Panc1 (cell line): ENCODE data around the gene RGS3. TPM values are rescaled to one million over a fixed set of nuclear protein-coding genes. Genes with fewer than 3 reads are reported as not detected.

Experiments
- ATAC-seq: fragments of 200-7000 bp; cut with Tn5 transposase; 2 replicates; pipeline ENCODE4 v1.9.1; 2020; ENCODE audit warnings: mild to moderate bottlenecking, moderate library complexity
- BruUV-seq: library from RNA; stranded (reverse); fragments of 400-500 nt; replicated peaks from 2 replicates; lab custom pipeline; 2021; lab: Mats Ljungman, UMichigan
- CTCF ChIA-PET: fragments of 300-600 bp; sonication (Branson Sonifier 250); formaldehyde crosslinking; loops from one replicate; lab custom pipeline; 2022; ENCODE audit warnings: antibody characterized with exemption; lab: Charles Lee
- POLR2A ChIA-PET: fragments of 300-600 bp; sonication (Branson Sonifier 250); formaldehyde crosslinking; loops from one replicate; lab custom pipeline; 2022; ENCODE audit warnings: antibody characterized with exemption; lab: Charles Lee
- DNase-seq: peaks from one replicate; pipeline ENCODE4 v3.0.0-alpha.2; 2010; ENCODE audit warnings: low read depth, low spot score
- H3K27ac ChIP-seq: 2 replicates; pipeline ENCODE4 v1.5.1; 2011; ENCODE audit warnings: mild to moderate bottlenecking, low read length, inconsistent platforms
- H3K27me3 ChIP-seq: fragments of 200-500 bp; sonication (Bioruptor generic); 2 replicates; pipeline ENCODE4 v1.6.0; 2014; ENCODE audit warnings: low read length, inconsistent platforms; ENCODE audit not compliant: control insufficient read depth, insufficient read depth
- H3K36me3 ChIP-seq: fragments of 200-500 bp; sonication (Bioruptor generic); 2 replicates; pipeline ENCODE4 v1.5.1; 2014; ENCODE audit warnings: inconsistent platforms, mild to moderate bottlenecking, low read length, moderate library complexity; ENCODE audit not compliant: control insufficient read depth, insufficient read depth
- H3K4me1 ChIP-seq: 2 replicates; pipeline ENCODE4 v1.5.1; 2011; ENCODE audit warnings: inconsistent platforms, mild to moderate bottlenecking, low read length, moderate library complexity; ENCODE audit not compliant: control insufficient read depth, insufficient read depth
- H3K4me3 ChIP-seq, 2 experiments: 2 replicates each; pipeline ENCODE4 v1.5.1; 2011 to 2012; ENCODE audit warnings: low read depth in 2 of 2, low read length in 2 of 2, mild to moderate bottlenecking in 2 of 2, inconsistent platforms in 1 of 2, moderate library complexity in 1 of 2
- H3K9me3 ChIP-seq: fragments of 200-500 bp; sonication (Bioruptor generic); 2 replicates; pipeline ENCODE4 v1.5.1; 2014; ENCODE audit warnings: low read depth, mild to moderate bottlenecking, inconsistent platforms, low read length, moderate library complexity; ENCODE audit not compliant: control insufficient read depth, insufficient read depth
- CTCF ChIP-seq: fragments of 450-650 bp; IDR thresholded peaks from 2 replicates; pipeline ENCODE4 v1.5.1; 2017; ENCODE audit warnings: mild to moderate bottlenecking
- POLR2AphosphoS5 ChIP-seq: IDR thresholded peaks from 2 replicates; pipeline ENCODE4 v1.6.1; 2012; ENCODE audit warnings: mild to moderate bottlenecking, low read depth, low read length, moderate library complexity
- REST ChIP-seq, 2 experiments: IDR thresholded peaks; 2 replicates each; pipeline ENCODE4 v1.6.1; 2011 to 2012; ENCODE audit warnings: low read depth in 2 of 2, control low read depth in 1 of 2, low read length in 1 of 2, mild to moderate bottlenecking in 1 of 2, moderate library complexity in 1 of 2; ENCODE audit not compliant: insufficient read depth in 1 of 2
- SIN3A ChIP-seq: IDR thresholded peaks from 2 replicates; pipeline ENCODE4 v1.6.1; 2012; ENCODE audit warnings: low read depth, mild to moderate bottlenecking, low read length, moderate library complexity, borderline replicate concordance; ENCODE audit not compliant: insufficient read depth
- TCF7L2 ChIP-seq: IDR thresholded peaks from 2 replicates; pipeline ENCODE4 v1.6.1; 2011; ENCODE audit warnings: mild to moderate bottlenecking, low read depth, low read length, inconsistent platforms
- in situ Hi-C: cut with HindIII; loops from 2 replicates; pipeline ENCODE4 v1.10.0; 2016; ENCODE audit warnings: low sequenced_read_pairs, low pct_unique_long_range_greater_than_20kb
- intact Hi-C: fragments of 100-400 bp; cut with micrococcal nuclease; formaldehyde crosslinking; loops from one replicate; pipeline ENCODE4 v1.10.0; 2022; ENCODE audit not compliant: unreplicated experiment
- total RNA-seq: library from RNA; stranded (reverse); gene quantifications from one replicate; pipeline ENCODE4 v1.2.1, GENCODE V29; 2021; ENCODE audit not compliant: unreplicated experiment

The RGS3 gene
- total RNA-seq, 1 experiment from 2014 or later: 15.1 TPM

- Histone ChIP-seq H3K4me3 (no peak overlapping the region), H3K36me3 (no peaks in the 10 kb centered on the region), H3K27ac (no peak overlapping the region), H3K9me3 (no peaks in the 10 kb centered on the region), H3K27me3 (no peaks in the 10 kb centered on the region), H3K4me1 (no peaks in the 10 kb centered on the region)
- BruUV-seq: no TSS peak
- ATAC-seq (no peak), DNase-seq (no peak)
- CTCF ChIA-PET: no interaction called here
- in situ Hi-C loops (no loop called here), intact Hi-C loops (no loop called here)
- no peak for TF ChIP-seq CTCF
- no peak for TF ChIP-seq TCF7L2
- TF ChIP-seq SIN3A: no peak
- TF ChIP-seq POLR2AphosphoS5: no peak
- TF ChIP-seq REST (IDR thresholded peaks at IDR 0.05; ENCODE audit: insufficient read depth in 1 of 2, low read depth in 2 of 2, low read length in 1 of 2): no peak
- POLR2A ChIA-PET: no interaction called here
Observed at GRCh38 chr9:113636693-113637092, 173.2 kb downstream of the RGS3 start.

- Histone ChIP-seq H3K27ac (no peak overlapping the region), H3K27me3 (no peaks in the 10 kb centered on the region; the same call in 1 of the 2 replicates), H3K9me3 (no peaks in the 10 kb centered on the region), H3K4me3 (no peak overlapping the region), H3K4me1 (no peaks in the 10 kb centered on the region), H3K36me3 (no peaks in the 10 kb centered on the region)
- DNase-seq (no peak), ATAC-seq (no peak)
- POLR2A ChIA-PET: no interaction called here
- no TSS peak for BruUV-seq
- intact Hi-C loops (no loop called here), in situ Hi-C loops (no loop called here)
- TF ChIP-seq CTCF (no peak), REST (IDR thresholded peaks at IDR 0.05; ENCODE audit: insufficient read depth in 1 of 2, low read depth in 2 of 2, low read length in 1 of 2) (no peak), SIN3A (no peak), POLR2AphosphoS5 (no peak), TCF7L2 (no peak)
- CTCF ChIA-PET: no interaction called here
Observed at GRCh38 chr9:113638490-113638889, 175.0 kb downstream of the RGS3 start.
